ENCODE measurements around the gene ASB18. TPM values are rescaled to one million over a fixed set of nuclear protein-coding genes. Genes with fewer than 3 reads are reported as not detected.

ASB18 gene
- total and polyA plus RNA-seq, 10 of the 15 experiments (the other 5 are each of a cell fraction or from before 2014, with no cell fraction given), result not detected

- TF ChIP-seq ZNF687 (IDR thresholded peaks at IDR 0.05), result no peak
- no peak for TF ChIP-seq HDAC2 (IDR thresholded peaks at IDR 0.05)
- TF ChIP-seq SIN3A (IDR thresholded peaks at IDR 0.05; ENCODE audit: low read depth, low read length), result no peak
- no peak for TF ChIP-seq FOXK2 (IDR thresholded peaks at IDR 0.05)
- TF ChIP-seq CEBPZ (IDR thresholded peaks at IDR 0.05; ENCODE audit: low read depth, low read length), result no peak
- TF ChIP-seq RAD51 (IDR thresholded peaks at IDR 0.05), result no peak
- no peak for TF ChIP-seq MTA3 (IDR thresholded peaks at IDR 0.05; ENCODE audit: borderline replicate concordance, low read length)
Measured at GRCh38 chr2:236166796-236167296, 97.4 kb downstream of the ASB18 start (continued).

Measured in GM12878 (cell line).